ENCODE data around the gene PODN. TPM values are rescaled to one million over a fixed set of nuclear protein-coding genes. Genes with fewer than 3 reads are reported as not detected.

Gene PODN
- total and polyA plus RNA-seq, 11 donors = 5.2 to 61.8 (median 16.7) TPM

DNA sequence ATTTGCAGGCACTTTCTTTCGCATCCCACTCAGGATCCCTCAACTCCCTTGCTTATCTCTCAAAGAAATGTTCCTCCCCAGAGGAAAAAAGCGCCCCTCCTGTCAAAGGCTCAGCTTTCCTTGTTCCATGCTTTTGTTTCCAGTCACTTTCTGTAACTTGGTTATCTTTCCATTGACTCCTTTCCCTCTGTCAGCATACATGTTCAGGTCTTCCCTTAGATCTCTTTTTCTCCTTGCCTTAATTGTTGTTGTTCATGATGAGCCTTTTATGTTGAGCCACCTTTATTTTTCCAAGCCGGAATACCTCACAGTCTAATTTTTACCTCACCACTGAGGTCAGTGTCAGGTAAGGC lies 46.5 kb upstream of the PODN start:
- TF ChIP-seq, protein P1, sequence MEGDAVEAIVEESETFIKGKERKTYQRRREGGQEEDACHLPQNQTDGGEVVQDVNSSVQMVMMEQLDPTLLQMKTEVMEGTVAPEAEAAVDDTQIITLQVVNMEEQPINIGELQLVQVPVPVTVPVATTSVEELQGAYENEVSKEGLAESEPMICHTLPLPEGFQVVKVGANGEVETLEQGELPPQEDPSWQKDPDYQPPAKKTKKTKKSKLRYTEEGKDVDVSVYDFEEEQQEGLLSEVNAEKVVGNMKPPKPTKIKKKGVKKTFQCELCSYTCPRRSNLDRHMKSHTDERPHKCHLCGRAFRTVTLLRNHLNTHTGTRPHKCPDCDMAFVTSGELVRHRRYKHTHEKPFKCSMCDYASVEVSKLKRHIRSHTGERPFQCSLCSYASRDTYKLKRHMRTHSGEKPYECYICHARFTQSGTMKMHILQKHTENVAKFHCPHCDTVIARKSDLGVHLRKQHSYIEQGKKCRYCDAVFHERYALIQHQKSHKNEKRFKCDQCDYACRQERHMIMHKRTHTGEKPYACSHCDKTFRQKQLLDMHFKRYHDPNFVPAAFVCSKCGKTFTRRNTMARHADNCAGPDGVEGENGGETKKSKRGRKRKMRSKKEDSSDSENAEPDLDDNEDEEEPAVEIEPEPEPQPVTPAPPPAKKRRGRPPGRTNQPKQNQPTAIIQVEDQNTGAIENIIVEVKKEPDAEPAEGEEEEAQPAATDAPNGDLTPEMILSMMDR (IDR thresholded peaks at IDR 0.05) = no peak
- TF ChIP-seq POLR2A (IDR thresholded peaks at IDR 0.05) = no peak
- Histone ChIP-seq H3K27me3 (no peaks in the 10 kb centered on the region), H3K4me1 (peaks cover 0 to 28% (median 19%) of the 10 kb centered on the region in 12 donors), H3K36me3 (peaks cover 0 to 15% (median 8%) of the 10 kb centered on the region in 9 donors), H3K4me3 (peak overlapping the region; percentile 21 to 74 (median 62)), H3K27ac (peak overlapping the region in 6 of 12 donors; percentile 1 to 75 (median 69)), H3K9me3 (no peaks in the 10 kb centered on the region)
- no peak for DNase-seq
- intact Hi-C loops (cut with DNase I) = loop anchor here in 4 of 10 donors (5.0 to 10.0 kb wide), 4 partner anchors 37 to 169 kb away; partner anchors contain the start of gene PODN (in 1 of the 4)
- ATAC-seq = no peak
- WGBS, 4 donors = 7 to 22% (median 12%) methylated on average over 3 of the region's 3 CpGs

DNA sequence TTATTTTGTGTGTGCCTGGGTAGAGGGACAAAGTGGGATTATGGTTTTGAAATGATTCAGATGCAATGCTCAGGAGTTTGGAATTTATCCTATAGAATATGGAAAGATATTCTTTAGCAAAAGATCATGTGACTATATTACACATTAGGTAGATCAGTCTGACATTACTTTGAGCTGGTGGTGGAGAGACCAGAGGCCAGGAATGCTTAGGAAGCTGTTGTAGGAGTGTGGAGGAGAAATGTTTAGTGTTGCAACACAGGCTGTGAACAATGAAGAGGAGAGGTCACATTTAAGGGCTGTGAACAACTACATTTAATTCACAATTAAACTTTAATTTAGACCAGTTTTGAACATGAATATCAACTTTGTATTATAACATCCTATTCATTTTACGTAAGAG lies 45.3 kb upstream of the PODN start:
- H3K4me3 ChIP-seq = peak overlapping the region in 2 of 12 donors; percentile 69 to 70
- 91 to 96% (median 95%) methylated on average over 1 of the region's 1 CpG for WGBS, 4 donors
- peaks cover 0 to 15% (median 8%) of the 10 kb centered on the region in 9 donors for H3K36me3 ChIP-seq
- TF ChIP-seq, protein P1 (IDR thresholded peaks at IDR 0.05) = no peak
- no peak for TF ChIP-seq POLR2A (IDR thresholded peaks at IDR 0.05)
- intact Hi-C loops (cut with DNase I) = loop anchor here in 4 of 10 donors (5.0 to 10.0 kb wide), 4 partner anchors 36 to 168 kb away; partner anchors contain the start of gene PODN (in 1 of the 4)
- no peak for DNase-seq
- no peak for ATAC-seq
- H3K27me3 ChIP-seq = no peaks in the 10 kb centered on the region
- H3K27ac ChIP-seq = no peak overlapping the region
- H3K4me1 ChIP-seq = peaks cover 0 to 33% (median 19%) of the 10 kb centered on the region in 12 donors
- H3K9me3 ChIP-seq = no peaks in the 10 kb centered on the region

DNA sequence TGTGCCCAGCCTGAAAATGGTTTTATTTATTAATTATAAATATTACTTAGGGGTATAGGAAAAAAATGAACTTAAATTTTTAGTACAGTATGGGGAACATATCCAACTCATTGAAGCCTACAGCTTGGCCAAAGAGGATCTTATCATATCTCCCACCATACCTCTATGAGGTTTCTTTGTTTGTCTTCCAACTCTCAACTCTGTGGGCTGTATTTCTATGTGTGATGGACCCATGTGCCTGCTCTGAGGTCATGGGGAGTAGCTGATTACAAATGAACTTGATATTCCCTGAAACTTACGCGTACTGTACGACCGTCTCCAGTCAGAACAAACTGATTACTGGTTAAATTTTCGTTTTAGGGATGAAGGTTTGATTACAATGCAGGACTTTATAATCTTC lies 41.4 kb upstream of the PODN start:
- Histone ChIP-seq H3K4me3 (no peak overlapping the region), H3K4me1 (peaks cover 0 to 35% (median 21%) of the 10 kb centered on the region in 12 donors), H3K36me3 (peaks cover 0 to 15% (median 8%) of the 10 kb centered on the region in 9 donors), H3K9me3 (no peaks in the 10 kb centered on the region), H3K27ac (no peak overlapping the region), H3K27me3 (no peaks in the 10 kb centered on the region)
- DNase-seq (no peak), ATAC-seq (peak in 1 of 4 donors; percentile 17)
- 41 to 71% (median 52%) methylated on average over 5 of the region's 5 CpGs for WGBS, 4 donors
- no peak for TF ChIP-seq POLR2A (IDR thresholded peaks at IDR 0.05)
- TF ChIP-seq, protein P1 (IDR thresholded peaks at IDR 0.05) = no peak
- intact Hi-C loops (cut with DNase I) = no loop called here

DNA sequence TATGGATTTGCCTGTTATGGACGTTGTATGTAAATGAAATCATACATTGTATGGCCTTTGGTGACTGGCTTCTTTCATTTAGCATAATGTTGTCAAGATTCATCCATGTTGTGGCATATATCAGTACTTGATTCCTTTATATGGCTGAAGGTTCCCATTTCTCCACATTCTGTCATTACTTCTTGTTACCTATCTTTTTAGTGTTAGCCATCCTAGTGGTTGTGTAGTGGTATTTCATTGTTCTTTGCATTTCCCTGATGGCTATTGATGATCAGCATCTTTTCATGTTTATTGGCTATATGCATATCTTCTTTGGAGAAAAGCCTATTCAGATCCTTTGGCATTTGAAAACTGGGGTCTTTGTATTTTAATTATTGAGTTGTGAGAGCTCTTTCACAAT lies 39.8 kb upstream of the PODN start:
- Histone ChIP-seq H3K4me3 (no peak overlapping the region), H3K36me3 (peaks cover 0 to 21% (median 8%) of the 10 kb centered on the region in 9 donors), H3K4me1 (peaks cover 0 to 29% (median 16%) of the 10 kb centered on the region in 12 donors), H3K9me3 (no peaks in the 10 kb centered on the region), H3K27me3 (no peaks in the 10 kb centered on the region), H3K27ac (no peak overlapping the region)
- no peak for DNase-seq
- WGBS, 4 donors = 86 to 98% (median 91%) methylated on average over 1 of the region's 1 CpG
- TF ChIP-seq, protein P1 (IDR thresholded peaks at IDR 0.05) = peak in 1 of 12 donors; percentile 6
- TF ChIP-seq POLR2A (IDR thresholded peaks at IDR 0.05) = no peak
- ATAC-seq = no peak
- intact Hi-C loops (cut with DNase I) = no loop called here
